T47D (cell line): Measurements from ENCODE around the gene TNRC6C.

Experiments used
- DNase-seq, 2 experiments: peaks; one replicate each; pipeline versions ENCODE4 v3.0.0 to v3.0.0-alpha.2; 2011 to 2012; ENCODE audit warnings: low read depth in 1 of 2, low spot score in 1 of 2
- JUND ChIP-seq: IDR thresholded peaks from 2 replicates; pipeline ENCODE4 v1.6.1; 2012; ENCODE audit warnings: low read depth
- in situ Hi-C: cut with HindIII; loops from 2 replicates; pipeline ENCODE4 v1.10.0; 2016; ENCODE audit warnings: low sequenced_read_pairs, low pct_unique_long_range_greater_than_20kb

TNRC6C gene

GRCh38 chr17:77957857-77958715 is at the start of gene TNRC6C:
TSS of gene TNRC6C (plus strand) at chr17:77958703. CDS start at chr17:78004207, 45,504 bp downstream.
- no peak for TF ChIP-seq JUND
- in situ Hi-C loops, result no loop called here
- DNase-seq, result peak; percentile 100

- in situ Hi-C loops, result no loop called here
- no peak for DNase-seq
- TF ChIP-seq JUND, result no peak
These were observed 49.3 kb upstream of the TNRC6C start for GRCh38 chr17:77909236-77909635.

GRCh38 chr17:77909816-77910215 is 48.7 kb upstream of the TNRC6C start:
- in situ Hi-C loops, result no loop called here

GRCh38 chr17:77914385-77915254 is 43.9 kb upstream of the TNRC6C start:
- in situ Hi-C loops, result no loop called here
- peak; percentile 67 to 75 for DNase-seq
- no peak for TF ChIP-seq JUND

More at GRCh38 chr17:77909816-77910215, 48.7 kb upstream of the TNRC6C start:
- no peak for TF ChIP-seq JUND
- DNase-seq, result no peak

- DNase-seq, result no peak
- in situ Hi-C loops, result no loop called here
These were observed 42.9 kb upstream of the TNRC6C start for GRCh38 chr17:77915594-77916021.

GRCh38 chr17:77916264-77916663 is 42.2 kb upstream of the TNRC6C start:
- in situ Hi-C loops, result no loop called here
- no peak for TF ChIP-seq JUND
- no peak for DNase-seq

More at GRCh38 chr17:77915594-77916021, 42.9 kb upstream of the TNRC6C start:
- TF ChIP-seq JUND, result no peak

- peak in 1 of 2 experiments; percentile 18 for DNase-seq
- in situ Hi-C loops, result no loop called here
- TF ChIP-seq JUND, result no peak
These were observed 41.6 kb upstream of the TNRC6C start for GRCh38 chr17:77916703-77917481.

- no peak for DNase-seq
- in situ Hi-C loops, result no loop called here
- TF ChIP-seq JUND, result no peak
These were observed 39.2 kb upstream of the TNRC6C start for GRCh38 chr17:77919276-77919675.

- no peak for DNase-seq
- in situ Hi-C loops, result no loop called here
- TF ChIP-seq JUND, result no peak
These were observed 35.4 kb upstream of the TNRC6C start for GRCh38 chr17:77923135-77923534.

- TF ChIP-seq JUND, result no peak
- DNase-seq, result no peak
- in situ Hi-C loops, result no loop called here
These were observed 34.6 kb upstream of the TNRC6C start for GRCh38 chr17:77923776-77924513.

GRCh38 chr17:77924757-77925336 is 33.7 kb upstream of the TNRC6C start:
- no peak for DNase-seq
- no peak for TF ChIP-seq JUND
- in situ Hi-C loops, result no loop called here
